WTC11 (cell line): ENCODE results near the gene PSMD5. TPM values are rescaled to one million over a fixed set of nuclear protein-coding genes. Genes with fewer than 3 reads are reported as not detected.

Source experiments
- ATAC-seq: fragments of 200-7000 bp; cut with Tn5 transposase; 2 replicates; pipeline ENCODE4 v1.10.0; 2021; ENCODE audit warnings: mild to moderate bottlenecking, moderate library complexity
- CTCF ChIA-PET: fragments of 300-600 bp; sonication (Branson Sonifier 250); formaldehyde crosslinking; loops from one replicate; lab custom pipeline; 2021; ENCODE audit warnings: antibody characterized with exemption; lab: Charles Lee
- POLR2A ChIA-PET: fragments of 350-600 bp; sonication (Branson Sonifier 250); formaldehyde crosslinking; loops from one replicate; lab custom pipeline; 2021; ENCODE audit warnings: antibody characterized with exemption; lab: Charles Lee
- DNase-seq: peaks from one replicate; pipeline ENCODE4 v3.0.0; 2021; ENCODE audit warnings: low spot score
- H3K27ac Mint-ChIP-seq: 2 replicates; pipeline ENCODE4 v1.8.0; 2021; ENCODE audit warnings: mixed read lengths
- H3K27me3 Mint-ChIP-seq: 2 replicates; pipeline ENCODE4 v1.8.0; 2021; ENCODE audit warnings: low read depth, mild to moderate bottlenecking, moderate library complexity, mixed read lengths
- H3K36me3 Mint-ChIP-seq: 2 replicates; pipeline ENCODE4 v1.8.0; 2021; ENCODE audit warnings: mixed read lengths
- H3K4me1 Mint-ChIP-seq: 2 replicates; pipeline ENCODE4 v1.8.0; 2022; ENCODE audit warnings: mixed read lengths
- H3K4me3 Mint-ChIP-seq: 2 replicates; pipeline ENCODE4 v1.8.0; 2021; ENCODE audit warnings: mild to moderate bottlenecking, moderate library complexity, mixed read lengths
- H3K9me3 Mint-ChIP-seq: 2 replicates; pipeline ENCODE4 v1.8.0; 2021; ENCODE audit warnings: mixed read lengths
- CBFB ChIP-seq: sonication (generic); formaldehyde crosslinking; IDR thresholded peaks from 2 replicates; pipeline ENCODE4 v1.8.1; 2022; ENCODE audit warnings: mild to moderate bottlenecking, low read depth, missing genetic modification reagents
- CREB1 ChIP-seq: sonication (generic); formaldehyde crosslinking; IDR thresholded peaks from 2 replicates; pipeline ENCODE4 v1.8.0; 2023; ENCODE audit warnings: mild to moderate bottlenecking, missing genetic modification reagents
- ETV6 ChIP-seq: sonication (generic); formaldehyde crosslinking; IDR thresholded peaks from 2 replicates; pipeline ENCODE4 v1.8.1; 2022; ENCODE audit warnings: mild to moderate bottlenecking, missing genetic modification reagents
- FOXK1 ChIP-seq: sonication (generic); formaldehyde crosslinking; IDR thresholded peaks from 2 replicates; pipeline ENCODE4 v1.8.0; 2022; ENCODE audit warnings: mild to moderate bottlenecking, moderate library complexity, missing genetic modification reagents
- JUN ChIP-seq: sonication (generic); formaldehyde crosslinking; IDR thresholded peaks from 2 replicates; pipeline ENCODE4 v1.8.0; 2023; ENCODE audit warnings: mild to moderate bottlenecking, missing genetic modification reagents
- KAT7 ChIP-seq: sonication (generic); formaldehyde crosslinking; IDR thresholded peaks from 2 replicates; pipeline ENCODE4 v1.8.1; 2023; ENCODE audit warnings: missing genetic modification reagents, mild to moderate bottlenecking, borderline replicate concordance
- MXD4 ChIP-seq: fragments of 250-450 bp; sonication (Bioruptor Pico); IDR thresholded peaks from 2 replicates; pipeline ENCODE4 v1.8.0; 2021; ENCODE audit warnings: mild to moderate bottlenecking, moderate library complexity, borderline replicate concordance
- NFE2L1 ChIP-seq: sonication (generic); formaldehyde crosslinking; IDR thresholded peaks from 2 replicates; pipeline ENCODE4 v1.8.1; 2023; ENCODE audit warnings: missing genetic modification reagents
- NR2C2 ChIP-seq: sonication (generic); formaldehyde crosslinking; IDR thresholded peaks from 2 replicates; pipeline ENCODE4 v1.8.0; 2022; ENCODE audit warnings: mild to moderate bottlenecking, missing genetic modification reagents
- NR3C1 ChIP-seq: sonication (generic); formaldehyde crosslinking; conservative IDR thresholded peaks from 2 replicates; pipeline ENCODE4 v1.8.1; 2023; ENCODE audit warnings: low read depth, mild to moderate bottlenecking, missing genetic modification reagents
- PRRX2 ChIP-seq: fragments of 250-450 bp; sonication (Bioruptor Pico); IDR thresholded peaks from 2 replicates; pipeline ENCODE4 v1.8.0; 2021; ENCODE audit warnings: mild to moderate bottlenecking
- SMAD3 ChIP-seq: sonication (generic); formaldehyde crosslinking; IDR thresholded peaks from 2 replicates; pipeline ENCODE4 v1.8.0; 2022; ENCODE audit warnings: missing genetic modification reagents, mild to moderate bottlenecking, borderline replicate concordance
- SMAD4 ChIP-seq: sonication (generic); formaldehyde crosslinking; IDR thresholded peaks from 2 replicates; pipeline ENCODE4 v1.8.0; 2022; ENCODE audit warnings: mild to moderate bottlenecking, missing genetic modification reagents
- STAT6 ChIP-seq: sonication (generic); formaldehyde crosslinking; conservative IDR thresholded peaks from 2 replicates; pipeline ENCODE4 v1.8.1; 2023; ENCODE audit warnings: mild to moderate bottlenecking, low read depth, missing genetic modification reagents, moderate library complexity
- ZNF232 ChIP-seq: sonication (generic); formaldehyde crosslinking; IDR thresholded peaks from 2 replicates; pipeline ENCODE4 v1.8.0; 2022; ENCODE audit warnings: mild to moderate bottlenecking, missing genetic modification reagents
- ZNF317 ChIP-seq: sonication (generic); formaldehyde crosslinking; IDR thresholded peaks from 2 replicates; pipeline ENCODE4 v1.8.1; 2023; ENCODE audit warnings: low read depth, mild to moderate bottlenecking, moderate library complexity, missing genetic modification reagents, borderline replicate concordance
- ZNF396 ChIP-seq: fragments of 250-450 bp; sonication (Bioruptor Pico); IDR thresholded peaks from 2 replicates; pipeline ENCODE4 v1.8.0; 2021; ENCODE audit warnings: mild to moderate bottlenecking, moderate library complexity, borderline replicate concordance
- total RNA-seq: library from RNA; stranded (reverse); gene quantifications from 3 replicates; pipeline ENCODE4 v1.2.3, GENCODE V29; 2021
- TF ChIP-seq, protein P1 (sequence below): fragments of 250-450 bp; sonication (Bioruptor Pico); IDR thresholded peaks from 2 replicates; pipeline ENCODE4 v1.9.0; 2021; ENCODE audit warnings: mild to moderate bottlenecking
- TF ChIP-seq, protein P2 (sequence below): sonication (generic); formaldehyde crosslinking; IDR thresholded peaks from 2 replicates; pipeline ENCODE4 v1.8.1; 2022; ENCODE audit warnings: missing genetic modification reagents, borderline replicate concordance
- TF ChIP-seq, protein P3 (sequence below): sonication (generic); formaldehyde crosslinking; IDR thresholded peaks from 2 replicates; pipeline ENCODE4 v1.8.1; 2023; ENCODE audit warnings: mild to moderate bottlenecking, moderate library complexity, missing genetic modification reagents
- TF ChIP-seq, protein P4 (sequence below): sonication (generic); formaldehyde crosslinking; IDR thresholded peaks from 2 replicates; pipeline ENCODE4 v1.8.1; 2023; ENCODE audit warnings: mild to moderate bottlenecking, missing genetic modification reagents, borderline replicate concordance

Gene PSMD5
- total RNA-seq, 1 experiment from 2014 or later: 61.1 TPM

- TF ChIP-seq STAT6 (CRISPR knock-in tag) (no peak), KAT7 (CRISPR knock-in tag) (no peak), NR2C2 (no peak), SMAD4 (CRISPR knock-in tag) (no peak), JUN (CRISPR knock-in tag) (no peak)
- TF ChIP-seq, protein P1, sequence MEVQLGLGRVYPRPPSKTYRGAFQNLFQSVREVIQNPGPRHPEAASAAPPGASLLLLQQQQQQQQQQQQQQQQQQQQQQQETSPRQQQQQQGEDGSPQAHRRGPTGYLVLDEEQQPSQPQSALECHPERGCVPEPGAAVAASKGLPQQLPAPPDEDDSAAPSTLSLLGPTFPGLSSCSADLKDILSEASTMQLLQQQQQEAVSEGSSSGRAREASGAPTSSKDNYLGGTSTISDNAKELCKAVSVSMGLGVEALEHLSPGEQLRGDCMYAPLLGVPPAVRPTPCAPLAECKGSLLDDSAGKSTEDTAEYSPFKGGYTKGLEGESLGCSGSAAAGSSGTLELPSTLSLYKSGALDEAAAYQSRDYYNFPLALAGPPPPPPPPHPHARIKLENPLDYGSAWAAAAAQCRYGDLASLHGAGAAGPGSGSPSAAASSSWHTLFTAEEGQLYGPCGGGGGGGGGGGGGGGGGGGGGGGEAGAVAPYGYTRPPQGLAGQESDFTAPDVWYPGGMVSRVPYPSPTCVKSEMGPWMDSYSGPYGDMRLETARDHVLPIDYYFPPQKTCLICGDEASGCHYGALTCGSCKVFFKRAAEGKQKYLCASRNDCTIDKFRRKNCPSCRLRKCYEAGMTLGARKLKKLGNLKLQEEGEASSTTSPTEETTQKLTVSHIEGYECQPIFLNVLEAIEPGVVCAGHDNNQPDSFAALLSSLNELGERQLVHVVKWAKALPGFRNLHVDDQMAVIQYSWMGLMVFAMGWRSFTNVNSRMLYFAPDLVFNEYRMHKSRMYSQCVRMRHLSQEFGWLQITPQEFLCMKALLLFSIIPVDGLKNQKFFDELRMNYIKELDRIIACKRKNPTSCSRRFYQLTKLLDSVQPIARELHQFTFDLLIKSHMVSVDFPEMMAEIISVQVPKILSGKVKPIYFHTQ (CRISPR knock-in tag): no peak
- TF ChIP-seq, protein P2, sequence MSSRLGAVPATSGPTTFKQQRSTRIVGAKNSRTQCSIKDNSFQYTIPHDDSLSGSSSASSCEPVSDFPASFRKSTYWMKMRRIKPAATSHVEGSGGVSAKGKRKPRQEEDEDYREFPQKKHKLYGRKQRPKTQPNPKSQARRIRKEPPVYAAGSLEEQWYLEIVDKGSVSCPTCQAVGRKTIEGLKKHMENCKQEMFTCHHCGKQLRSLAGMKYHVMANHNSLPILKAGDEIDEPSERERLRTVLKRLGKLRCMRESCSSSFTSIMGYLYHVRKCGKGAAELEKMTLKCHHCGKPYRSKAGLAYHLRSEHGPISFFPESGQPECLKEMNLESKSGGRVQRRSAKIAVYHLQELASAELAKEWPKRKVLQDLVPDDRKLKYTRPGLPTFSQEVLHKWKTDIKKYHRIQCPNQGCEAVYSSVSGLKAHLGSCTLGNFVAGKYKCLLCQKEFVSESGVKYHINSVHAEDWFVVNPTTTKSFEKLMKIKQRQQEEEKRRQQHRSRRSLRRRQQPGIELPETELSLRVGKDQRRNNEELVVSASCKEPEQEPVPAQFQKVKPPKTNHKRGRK (CRISPR knock-in tag): no peak
- TF ChIP-seq, all 79 proteins: peak for 0
These were observed 14.8 kb upstream of the PSMD5 start (continued) for GRCh38 chr9:120857481-120857880.

- no peak for ATAC-seq
- ChIA-PET CTCF (interaction anchor here (1.0 kb wide), 1 partner anchor 124 kb away, joined by 3 read pairs; no protein-coding TSS in a partner anchor), POLR2A (interaction anchor here (0.5 kb wide), 1 partner anchor 39 kb away, joined by 3 read pairs; no protein-coding TSS in a partner anchor)
- peaks cover 9% of the 10 kb centered on the region for H3K36me3 Mint-ChIP-seq
- peaks cover 17% of the 10 kb centered on the region for H3K4me1 Mint-ChIP-seq
- no peak overlapping the region for H3K4me3 Mint-ChIP-seq
- no peak overlapping the region for H3K27ac Mint-ChIP-seq
- no peak for DNase-seq
- no peaks in the 10 kb centered on the region for H3K9me3 Mint-ChIP-seq
- no peaks in the 10 kb centered on the region for H3K27me3 Mint-ChIP-seq
- TF ChIP-seq SMAD4 (CRISPR knock-in tag) (no peak), MXD4 (CRISPR knock-in tag) (no peak), CREB1 (CRISPR knock-in tag) (no peak), ZNF317 (CRISPR knock-in tag) (no peak), JUN (CRISPR knock-in tag) (no peak), PRRX2 (CRISPR knock-in tag) (no peak), NR3C1 (no peak), ETV6 (CRISPR knock-in tag) (no peak), NFE2L1 (CRISPR knock-in tag) (no peak), SMAD3 (no peak), FOXK1 (CRISPR knock-in tag) (no peak), ZNF396 (CRISPR knock-in tag) (no peak), CBFB (no peak), ZNF232 (CRISPR knock-in tag) (no peak), STAT6 (CRISPR knock-in tag) (no peak)
- TF ChIP-seq, protein P3, sequence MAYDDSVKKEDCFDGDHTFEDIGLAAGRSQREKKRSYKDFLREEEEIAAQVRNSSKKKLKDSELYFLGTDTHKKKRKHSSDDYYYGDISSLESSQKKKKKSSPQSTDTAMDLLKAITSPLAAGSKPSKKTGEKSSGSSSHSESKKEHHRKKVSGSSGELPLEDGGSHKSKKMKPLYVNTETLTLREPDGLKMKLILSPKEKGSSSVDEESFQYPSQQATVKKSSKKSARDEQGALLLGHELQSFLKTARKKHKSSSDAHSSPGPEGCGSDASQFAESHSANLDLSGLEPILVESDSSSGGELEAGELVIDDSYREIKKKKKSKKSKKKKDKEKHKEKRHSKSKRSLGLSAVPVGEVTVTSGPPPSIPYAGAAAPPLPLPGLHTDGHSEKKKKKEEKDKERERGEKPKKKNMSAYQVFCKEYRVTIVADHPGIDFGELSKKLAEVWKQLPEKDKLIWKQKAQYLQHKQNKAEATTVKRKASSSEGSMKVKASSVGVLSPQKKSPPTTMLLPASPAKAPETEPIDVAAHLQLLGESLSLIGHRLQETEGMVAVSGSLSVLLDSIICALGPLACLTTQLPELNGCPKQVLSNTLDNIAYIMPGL (CRISPR knock-in tag): no peak
- TF ChIP-seq, protein P4, sequence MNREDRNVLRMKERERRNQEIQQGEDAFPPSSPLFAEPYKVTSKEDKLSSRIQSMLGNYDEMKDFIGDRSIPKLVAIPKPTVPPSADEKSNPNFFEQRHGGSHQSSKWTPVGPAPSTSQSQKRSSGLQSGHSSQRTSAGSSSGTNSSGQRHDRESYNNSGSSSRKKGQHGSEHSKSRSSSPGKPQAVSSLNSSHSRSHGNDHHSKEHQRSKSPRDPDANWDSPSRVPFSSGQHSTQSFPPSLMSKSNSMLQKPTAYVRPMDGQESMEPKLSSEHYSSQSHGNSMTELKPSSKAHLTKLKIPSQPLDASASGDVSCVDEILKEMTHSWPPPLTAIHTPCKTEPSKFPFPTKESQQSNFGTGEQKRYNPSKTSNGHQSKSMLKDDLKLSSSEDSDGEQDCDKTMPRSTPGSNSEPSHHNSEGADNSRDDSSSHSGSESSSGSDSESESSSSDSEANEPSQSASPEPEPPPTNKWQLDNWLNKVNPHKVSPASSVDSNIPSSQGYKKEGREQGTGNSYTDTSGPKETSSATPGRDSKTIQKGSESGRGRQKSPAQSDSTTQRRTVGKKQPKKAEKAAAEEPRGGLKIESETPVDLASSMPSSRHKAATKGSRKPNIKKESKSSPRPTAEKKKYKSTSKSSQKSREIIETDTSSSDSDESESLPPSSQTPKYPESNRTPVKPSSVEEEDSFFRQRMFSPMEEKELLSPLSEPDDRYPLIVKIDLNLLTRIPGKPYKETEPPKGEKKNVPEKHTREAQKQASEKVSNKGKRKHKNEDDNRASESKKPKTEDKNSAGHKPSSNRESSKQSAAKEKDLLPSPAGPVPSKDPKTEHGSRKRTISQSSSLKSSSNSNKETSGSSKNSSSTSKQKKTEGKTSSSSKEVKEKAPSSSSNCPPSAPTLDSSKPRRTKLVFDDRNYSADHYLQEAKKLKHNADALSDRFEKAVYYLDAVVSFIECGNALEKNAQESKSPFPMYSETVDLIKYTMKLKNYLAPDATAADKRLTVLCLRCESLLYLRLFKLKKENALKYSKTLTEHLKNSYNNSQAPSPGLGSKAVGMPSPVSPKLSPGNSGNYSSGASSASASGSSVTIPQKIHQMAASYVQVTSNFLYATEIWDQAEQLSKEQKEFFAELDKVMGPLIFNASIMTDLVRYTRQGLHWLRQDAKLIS (CRISPR knock-in tag): no peak
These were observed 14.0 kb upstream of the PSMD5 start for GRCh38 chr9:120856700-120857099.
